ENCODE measurements around the gene BCL7C. TPM values are rescaled to one million over a fixed set of nuclear protein-coding genes. Genes with fewer than 3 reads are reported as not detected.
"Not testable (repeated sequence)": the region's sequence is repeated elsewhere in the genome, so short reads cannot be mapped to it uniquely, and the experiment has no call there.

The BCL7C gene
- total and polyA plus RNA-seq, 2 of the 4 experiments (the other 2 are of a cell fraction), result 32.3 to 34.9 TPM

- H2AFZ ChIP-seq (replicated peaks; ENCODE audit: low read length, poor library complexity); BruUV-seq (replicated peaks); H3K27me3 ChIP-seq (ENCODE audit: control insufficient read depth, insufficient read depth, low read length); H4K5ac ChIP-seq (ENCODE audit: low read depth, low read length); H2BK20ac ChIP-seq (ENCODE audit: low read depth, low read length); H3K14ac ChIP-seq (replicated peaks; ENCODE audit: low read depth, low read length); H4K20me1 ChIP-seq (ENCODE audit: insufficient read depth, low read length); H3K56ac ChIP-seq (ENCODE audit: extremely low read depth, insufficient read depth, low read length); H3K27ac ChIP-seq (ENCODE audit: insufficient read depth, low read length); in situ Hi-C loops (cut with MboI; ENCODE audit: low sequenced_read_pairs); H3K4ac ChIP-seq (ENCODE audit: low read depth, low read length); intact Hi-C loops (cut with micrococcal nuclease); H3K4me3 ChIP-seq (ENCODE audit: insufficient read depth, low read depth, low read length); DNase-seq; H2AK5ac ChIP-seq (ENCODE audit: low read depth, low read length); H4K8ac ChIP-seq (ENCODE audit: low read depth in 2 of 2, low read length in 2 of 2); H3K9me3 ChIP-seq (ENCODE audit: control insufficient read depth, insufficient read depth, low read length); H2AK9ac ChIP-seq (replicated peaks; ENCODE audit: low read depth, low read length, poor library complexity); H4K91ac ChIP-seq (ENCODE audit: insufficient read depth, low read depth, low read length); H3K18ac ChIP-seq (ENCODE audit: low read depth, low read length); H2BK15ac ChIP-seq (ENCODE audit: low read depth, low read length); POLR2A ChIA-PET (ENCODE audit: unreplicated experiment); H2BK120ac ChIP-seq (ENCODE audit: low read depth, low read length); H2BK5ac ChIP-seq (ENCODE audit: low read depth, low read length, poor library complexity, severe bottlenecking); ATAC-seq (ENCODE audit: low read depth); H3K9ac ChIP-seq (ENCODE audit: low read depth, low read length); H3K23ac ChIP-seq (ENCODE audit: low read depth, low read length); H3K4me2 ChIP-seq (ENCODE audit: low read depth, low read length); dilution Hi-C loops (cut with HindIII; ENCODE audit: low sequenced_read_pairs, unreplicated experiment): not testable (repeated sequence)
- H3K79me1 ChIP-seq (ENCODE audit: low read depth in 1 of 2, low read length in 2 of 2), result peaks cover 16 to 66% of the 10 kb centered on the region in 2 experiments
- peaks cover 21% of the 10 kb centered on the region for H3K9me1 ChIP-seq (ENCODE audit: insufficient read depth, low read length)
- no CpG with 5 or more reads among the region's 15 CpGs for WGBS, 2 experiments (ENCODE audit: extremely low coverage in 2 of 2, insufficient read length in 1 of 2)
- CTCF ChIA-PET, result interaction anchor here (0.6 to 1.4 kb wide), 2 partner anchors 10 to 11 kb away, joined by 3 to 5 read pairs; no protein-coding TSS in a partner anchor
- peaks cover 31% of the 10 kb centered on the region for H3K36me3 ChIP-seq (ENCODE audit: control insufficient read depth, insufficient read depth, low read length)
- H3K4me1 ChIP-seq (ENCODE audit: control insufficient read depth, insufficient read depth, low read length), result peaks cover 23% of the 10 kb centered on the region
Observed at GRCh38 chr16:30891043-30891823, 2.6 kb downstream of the BCL7C start.
